ENCODE results near the gene LRRC30. TPM values are rescaled to one million over a fixed set of nuclear protein-coding genes. Genes with fewer than 3 reads are reported as not detected.

LRRC30 gene
- total RNA-seq, 1 experiment from 2014 or later, result not detected

- Histone ChIP-seq H2AFZ (ENCODE audit: low read length) (no peak overlapping the region), H3K4me1 (ENCODE audit: insufficient read depth, low read length) (peaks cover 18% of the 10 kb centered on the region), H3K36me3 (ENCODE audit: low read depth, low read length) (no peaks in the 10 kb centered on the region), H3K9me2 (replicated peaks; ENCODE audit: low read length) (no peaks in the 10 kb centered on the region), H3K27ac (ENCODE audit: low read length) (no peak overlapping the region), H3K79me2 (ENCODE audit: low read length) (no peaks in the 10 kb centered on the region), H4K20me1 (ENCODE audit: low read length) (no peaks in the 10 kb centered on the region), H3F3A (ENCODE audit: low read length, unreplicated experiment) (no peaks in the 10 kb centered on the region), H3K27me3 (ENCODE audit: low read length) (no peaks in the 10 kb centered on the region), H3K9ac (ENCODE audit: low read length) (no peak overlapping the region), H3K4me2 (ENCODE audit: low read length) (no peak overlapping the region), H3K4me3 (ENCODE audit: low read length) (no peak overlapping the region), H3K9me3 (ENCODE audit: low read length) (no peaks in the 10 kb centered on the region)
- ATAC-seq (no peak), DNase-seq (no peak)
- no TSS peak for BruUV-seq (replicated peaks)
- ChIA-PET CTCF (no interaction called here), POLR2A (ENCODE audit: unreplicated experiment) (no interaction called here)
- intact Hi-C loops (cut with micrococcal nuclease), result loop anchor here (5.0 to 10.0 kb wide), 4 partner anchors 357 to 1115 kb away; no protein-coding TSS in a partner anchor
- TF ChIP-seq EZH2phosphoT487 (IDR thresholded peaks at IDR 0.05; ENCODE audit: borderline replicate concordance, low read length) (no peak), EZH2 (IDR thresholded peaks at IDR 0.05; ENCODE audit: low read length, unreplicated experiment) (no peak), CTCF (conservative IDR thresholded peaks at IDR 0.05; ENCODE audit: low read depth, low read length) (no peak)
Measured at GRCh38 chr18:7269942-7270341, 39.1 kb downstream of the LRRC30 start.

GRCh38 chr18:7272311-7273049 lies 41.6 kb downstream of the LRRC30 start:
- ATAC-seq, result peak; percentile 76
- peaks cover 2% of the 10 kb centered on the region; the same call in 1 of the 2 replicates for H3K27me3 ChIP-seq (ENCODE audit: low read length)
- no peak overlapping the region for H3K27ac ChIP-seq (ENCODE audit: low read length)
- CTCF ChIA-PET, result interaction anchor here (0.6 to 1.6 kb wide), 8 partner anchors 180 to 1208 kb away, joined by 3 to 14 read pairs (median 4); partner anchors contain the start of gene PTPRM
- no peaks in the 10 kb centered on the region for H4K20me1 ChIP-seq (ENCODE audit: low read length)
- no peaks in the 10 kb centered on the region for H3K9me2 ChIP-seq (replicated peaks; ENCODE audit: low read length)
- H3F3A ChIP-seq (ENCODE audit: low read length, unreplicated experiment), result no peaks in the 10 kb centered on the region
- no peak overlapping the region; the same call in 1 of the 2 replicates for H3K9ac ChIP-seq (ENCODE audit: low read length)
- H3K9me3 ChIP-seq (ENCODE audit: low read length), result no peaks in the 10 kb centered on the region
- H2AFZ ChIP-seq (ENCODE audit: low read length), result peak overlapping the region; percentile 77
- H3K4me3 ChIP-seq (ENCODE audit: low read length), result no peak overlapping the region
- H3K4me1 ChIP-seq (ENCODE audit: insufficient read depth, low read length), result peaks cover 18% of the 10 kb centered on the region
- intact Hi-C loops (cut with micrococcal nuclease), result loop anchor here (1.0 to 10.0 kb wide), 7 partner anchors 295 to 1208 kb away; partner anchors contain the start of gene PTPRM
- H3K36me3 ChIP-seq (ENCODE audit: low read depth, low read length), result no peaks in the 10 kb centered on the region
- BruUV-seq (replicated peaks), result no TSS peak
- POLR2A ChIA-PET (ENCODE audit: unreplicated experiment), result interaction anchor here (0.6 kb wide), 2 partner anchors 1027 to 1056 kb away, joined by 3 to 4 read pairs; no protein-coding TSS in a partner anchor
- H3K4me2 ChIP-seq (ENCODE audit: low read length), result peak overlapping the region; percentile 62
- TF ChIP-seq CTCF (conservative IDR thresholded peaks at IDR 0.05; ENCODE audit: low read depth, low read length), result peak; percentile 69
- no peak for TF ChIP-seq EZH2 (IDR thresholded peaks at IDR 0.05; ENCODE audit: low read length, unreplicated experiment)
- peak; percentile 88 for DNase-seq
- no peaks in the 10 kb centered on the region for H3K79me2 ChIP-seq (ENCODE audit: low read length)

All from PC-3 (cell line).